ENCODE measurements around the gene CAVIN3.
"Not testable (repeated sequence)": the region's sequence is repeated elsewhere in the genome, so short reads cannot be mapped to it uniquely, and the experiment has no call there.

Gene CAVIN3

GRCh38 chr11:6326985-6327384 lies 6.7 kb upstream of the CAVIN3 start:
- in situ Hi-C loops (cut with MboI; ENCODE audit: low sequenced_read_pairs) = loop anchor here (25.0 kb wide), 1 partner anchor 315 kb away; the partner anchor contains the start of gene OR56A4

- in situ Hi-C loops (cut with MboI; ENCODE audit: low sequenced_read_pairs) = loop anchor here (25.0 kb wide), 1 partner anchor 314 kb away; the partner anchor contains the start of gene OR56A4
Observed at GRCh38 chr11:6326303-6326702, 6.0 kb upstream of the CAVIN3 start.

GRCh38 chr11:6323291-6323905 lies 3.1 kb upstream of the CAVIN3 start:
- in situ Hi-C loops (cut with MboI; ENCODE audit: low sequenced_read_pairs) = no loop called here

GRCh38 chr11:6321961-6322362 lies 1.7 kb upstream of the CAVIN3 start:
- in situ Hi-C loops (cut with MboI; ENCODE audit: low sequenced_read_pairs) = no loop called here

GRCh38 chr11:6321356-6321755 lies 1.1 kb upstream of the CAVIN3 start:
- in situ Hi-C loops (cut with MboI; ENCODE audit: low sequenced_read_pairs) = no loop called here

- in situ Hi-C loops (cut with MboI; ENCODE audit: low sequenced_read_pairs) = no loop called here
Observed at GRCh38 chr11:6319704-6320410, 444 bp downstream of the CAVIN3 start.

GRCh38 chr11:6319001-6319703 lies 1.1 kb downstream of the CAVIN3 start:
- in situ Hi-C loops (cut with MboI; ENCODE audit: low sequenced_read_pairs) = no loop called here

- in situ Hi-C loops (cut with MboI; ENCODE audit: low sequenced_read_pairs) = no loop called here
Observed at GRCh38 chr11:6318204-6318603, 2.1 kb downstream of the CAVIN3 start.

GRCh38 chr11:6315811-6316425 lies 4.4 kb downstream of the CAVIN3 start:
- in situ Hi-C loops (cut with MboI; ENCODE audit: low sequenced_read_pairs) = no loop called here

- in situ Hi-C loops (cut with MboI; ENCODE audit: low sequenced_read_pairs) = no loop called here
Observed at GRCh38 chr11:6312106-6312505, 8.2 kb downstream of the CAVIN3 start.

GRCh38 chr11:6307876-6308275 lies 12.4 kb downstream of the CAVIN3 start:
- in situ Hi-C loops (cut with MboI; ENCODE audit: low sequenced_read_pairs) = no loop called here

GRCh38 chr11:6305297-6305696 lies 15.0 kb downstream of the CAVIN3 start:
- in situ Hi-C loops (cut with MboI; ENCODE audit: low sequenced_read_pairs) = no loop called here

- in situ Hi-C loops (cut with MboI; ENCODE audit: low sequenced_read_pairs) = no loop called here
Observed at GRCh38 chr11:6303661-6304060, 16.6 kb downstream of the CAVIN3 start.

- in situ Hi-C loops (cut with MboI; ENCODE audit: low sequenced_read_pairs) = no loop called here
Observed at GRCh38 chr11:6301096-6301495, 19.2 kb downstream of the CAVIN3 start.

GRCh38 chr11:6300325-6300724 lies 20.0 kb downstream of the CAVIN3 start:
- in situ Hi-C loops (cut with MboI; ENCODE audit: low sequenced_read_pairs) = no loop called here

- in situ Hi-C loops (cut with MboI; ENCODE audit: low sequenced_read_pairs) = no loop called here
Observed at GRCh38 chr11:6298605-6299004, 21.7 kb downstream of the CAVIN3 start.

- in situ Hi-C loops (cut with MboI; ENCODE audit: low sequenced_read_pairs) = no loop called here
Observed at GRCh38 chr11:6297831-6298230, 22.5 kb downstream of the CAVIN3 start.

- in situ Hi-C loops (cut with MboI; ENCODE audit: low sequenced_read_pairs) = no loop called here
Observed at GRCh38 chr11:6285019-6285418, 35.3 kb downstream of the CAVIN3 start.

GRCh38 chr11:6284250-6284649 lies 36.1 kb downstream of the CAVIN3 start:
- in situ Hi-C loops (cut with MboI; ENCODE audit: low sequenced_read_pairs) = no loop called here

GRCh38 chr11:6283453-6284023 lies 36.8 kb downstream of the CAVIN3 start:
- in situ Hi-C loops (cut with MboI; ENCODE audit: low sequenced_read_pairs) = no loop called here

- in situ Hi-C loops (cut with MboI; ENCODE audit: low sequenced_read_pairs) = not testable (repeated sequence)
Observed at GRCh38 chr11:6280809-6281208, 39.5 kb downstream of the CAVIN3 start.
